Measurements from ENCODE around the gene TNIK. TPM values are rescaled to one million over a fixed set of nuclear protein-coding genes. Genes with fewer than 3 reads are reported as not detected.

TNIK gene
- total and polyA plus RNA-seq, 2 of the 4 experiments (the other 2 are of a cell fraction): 3.4 to 6.3 TPM

DNA sequence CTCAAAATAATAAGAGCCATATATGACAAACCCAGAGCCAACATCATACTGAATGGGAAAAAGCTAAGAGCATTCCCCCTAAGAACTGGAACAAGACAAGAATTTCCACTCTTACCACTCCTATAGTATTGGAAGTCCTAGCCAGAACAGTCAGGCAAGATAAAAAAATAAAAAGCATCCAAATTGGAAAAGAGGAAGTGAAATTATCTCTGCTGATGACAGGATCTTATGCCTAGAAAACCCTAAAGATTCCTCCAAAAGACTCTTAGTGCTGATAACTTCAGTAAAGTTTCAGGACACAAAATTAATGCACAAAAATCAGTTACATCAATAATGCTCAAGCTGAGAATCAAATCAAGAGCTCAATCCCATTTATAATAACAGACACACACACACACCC lies 387.8 kb downstream of the TNIK start:
- no peaks in the 10 kb centered on the region for H3K27me3 ChIP-seq (ENCODE audit: control insufficient read depth, insufficient read depth, low read length)
- no peak overlapping the region for H4K5ac ChIP-seq (ENCODE audit: low read depth, low read length)
- H3K9ac ChIP-seq (ENCODE audit: low read depth, low read length): no peak overlapping the region
- H3K4me1 ChIP-seq (ENCODE audit: control insufficient read depth, insufficient read depth, low read length): no peaks in the 10 kb centered on the region
- BruUV-seq (replicated peaks): no TSS peak
- no peak overlapping the region for H3K14ac ChIP-seq (replicated peaks; ENCODE audit: low read depth, low read length)
- CTCF ChIA-PET: interaction anchor here (0.5 kb wide), 1 partner anchor 23 kb away, joined by 3 read pairs; no protein-coding TSS in a partner anchor
- no peak overlapping the region for H3K4ac ChIP-seq (ENCODE audit: low read depth, low read length)
- H3K18ac ChIP-seq (ENCODE audit: low read depth, low read length): no peak overlapping the region
- TF ChIP-seq RAD21 (IDR thresholded peaks at IDR 0.05; ENCODE audit: low read length): no peak
- TF ChIP-seq CTCF (conservative IDR thresholded peaks at IDR 0.05; ENCODE audit: low read depth, low read length): no peak
- TF ChIP-seq MAFK (IDR thresholded peaks at IDR 0.05; ENCODE audit: low read depth, low read length): no peak
- TF ChIP-seq, protein P1, sequence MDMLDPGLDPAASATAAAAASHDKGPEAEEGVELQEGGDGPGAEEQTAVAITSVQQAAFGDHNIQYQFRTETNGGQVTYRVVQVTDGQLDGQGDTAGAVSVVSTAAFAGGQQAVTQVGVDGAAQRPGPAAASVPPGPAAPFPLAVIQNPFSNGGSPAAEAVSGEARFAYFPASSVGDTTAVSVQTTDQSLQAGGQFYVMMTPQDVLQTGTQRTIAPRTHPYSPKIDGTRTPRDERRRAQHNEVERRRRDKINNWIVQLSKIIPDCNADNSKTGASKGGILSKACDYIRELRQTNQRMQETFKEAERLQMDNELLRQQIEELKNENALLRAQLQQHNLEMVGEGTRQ (IDR thresholded peaks at IDR 0.05; ENCODE audit: low read depth, low read length): no peak
- TF ChIP-seq, protein P2, sequence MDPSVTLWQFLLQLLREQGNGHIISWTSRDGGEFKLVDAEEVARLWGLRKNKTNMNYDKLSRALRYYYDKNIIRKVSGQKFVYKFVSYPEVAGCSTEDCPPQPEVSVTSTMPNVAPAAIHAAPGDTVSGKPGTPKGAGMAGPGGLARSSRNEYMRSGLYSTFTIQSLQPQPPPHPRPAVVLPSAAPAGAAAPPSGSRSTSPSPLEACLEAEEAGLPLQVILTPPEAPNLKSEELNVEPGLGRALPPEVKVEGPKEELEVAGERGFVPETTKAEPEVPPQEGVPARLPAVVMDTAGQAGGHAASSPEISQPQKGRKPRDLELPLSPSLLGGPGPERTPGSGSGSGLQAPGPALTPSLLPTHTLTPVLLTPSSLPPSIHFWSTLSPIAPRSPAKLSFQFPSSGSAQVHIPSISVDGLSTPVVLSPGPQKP (IDR thresholded peaks at IDR 0.05; ENCODE audit: borderline replicate concordance, low read depth, low read length): no peak
- no peak for TF ChIP-seq MAZ (IDR thresholded peaks at IDR 0.05; ENCODE audit: borderline replicate concordance, low read depth, low read length)
- no peak for TF ChIP-seq CEBPB (IDR thresholded peaks at IDR 0.05; ENCODE audit: low read depth, low read length)
- TF ChIP-seq POLR2A (IDR thresholded peaks at IDR 0.05; ENCODE audit: low read depth, low read length): no peak
- H2BK15ac ChIP-seq (ENCODE audit: low read depth, low read length): no peak overlapping the region
- H4K91ac ChIP-seq (ENCODE audit: insufficient read depth, low read depth, low read length): no peak overlapping the region
- H2BK5ac ChIP-seq (ENCODE audit: low read depth, low read length, poor library complexity, severe bottlenecking): no peak overlapping the region
- dilution Hi-C loops (cut with HindIII; ENCODE audit: low sequenced_read_pairs, unreplicated experiment): no loop called here
- no peaks in the 10 kb centered on the region for H3K79me1 ChIP-seq (ENCODE audit: low read depth in 1 of 2, low read length in 2 of 2)
- no peak overlapping the region for H4K8ac ChIP-seq (ENCODE audit: low read depth in 2 of 2, low read length in 2 of 2)
- ATAC-seq (ENCODE audit: low read depth) (no peak), DNase-seq (no peak)
- H2AFZ ChIP-seq (replicated peaks; ENCODE audit: low read length, poor library complexity): no peak overlapping the region
- H3K56ac ChIP-seq (ENCODE audit: extremely low read depth, insufficient read depth, low read length): no peak overlapping the region
- H3K4me2 ChIP-seq (ENCODE audit: low read depth, low read length): no peak overlapping the region
- H4K20me1 ChIP-seq (ENCODE audit: insufficient read depth, low read length): no peaks in the 10 kb centered on the region
- no peak overlapping the region for H2BK20ac ChIP-seq (ENCODE audit: low read depth, low read length)
- H3K36me3 ChIP-seq (ENCODE audit: control insufficient read depth, insufficient read depth, low read length): peaks cover 2% of the 10 kb centered on the region; the same call in 1 of the 2 replicates
- H2AK9ac ChIP-seq (replicated peaks; ENCODE audit: low read depth, low read length, poor library complexity): no peak overlapping the region
- no peak overlapping the region for H2AK5ac ChIP-seq (ENCODE audit: low read depth, low read length)
- in situ Hi-C loops (cut with MboI; ENCODE audit: low sequenced_read_pairs): no loop called here
- H3K9me3 ChIP-seq (ENCODE audit: control insufficient read depth, insufficient read depth, low read length): no peaks in the 10 kb centered on the region
- H3K27ac ChIP-seq (ENCODE audit: insufficient read depth, low read length): no peak overlapping the region
- POLR2A ChIA-PET (ENCODE audit: unreplicated experiment): no interaction called here
- H2BK120ac ChIP-seq (ENCODE audit: low read depth, low read length): no peak overlapping the region
- H3K23ac ChIP-seq (ENCODE audit: low read depth, low read length): no peak overlapping the region
- intact Hi-C loops (cut with micrococcal nuclease): no loop called here
- H3K4me3 ChIP-seq (ENCODE audit: insufficient read depth, low read depth, low read length): no peak overlapping the region
- no peaks in the 10 kb centered on the region for H3K9me1 ChIP-seq (ENCODE audit: insufficient read depth, low read length)

All from IMR-90 (cell line).